ENCODE data around the gene KLHDC7B.

GRCh38 chr22:50528682-50529415, 16.9 kb upstream of the KLHDC7B start:
- no peak for TF ChIP-seq CTCF (IDR thresholded peaks at IDR 0.05)
- TF ChIP-seq ZFX (IDR thresholded peaks at IDR 0.05; ENCODE audit: borderline replicate concordance): no peak
